Kidney (tissue), 14 donors: ENCODE data around the gene MITF. TPM values are rescaled to one million over a fixed set of nuclear protein-coding genes. Genes with fewer than 3 reads are reported as not detected.

Source experiments
- DNase-seq, 5 donors: peaks; one replicate each; pipeline ENCODE4 v3.0.0-alpha.2; 2013 to 2020
- FAIRE-seq: peaks from 2 replicates; lab custom pipeline; 2012; peaks lifted over from hg19 to GRCh38; lab: Jason Lieb, UNC
- H3K27ac ChIP-seq, 2 donors: one replicate each; pipeline ENCODE4 v1.7.0; 2013; ENCODE audit warnings: low read depth in 2 of 2, low read length in 2 of 2, inconsistent platforms in 1 of 2
- H3K27me3 ChIP-seq: one replicate; pipeline ENCODE4 v1.7.1; 2013; ENCODE audit warnings: low read length, inconsistent platforms; ENCODE audit not compliant: control insufficient read depth, insufficient read depth
- H3K36me3 ChIP-seq, 3 donors: one replicate each; pipeline versions ENCODE4 v1.7.0 to v1.7.1; 2013; ENCODE audit warnings: low read length in 3 of 3, control low read depth in 1 of 3, inconsistent platforms in 1 of 3; ENCODE audit not compliant: insufficient read depth in 3 of 3, control insufficient read depth in 2 of 3
- H3K4me1 ChIP-seq, 3 donors: one replicate each; pipeline versions ENCODE4 v1.7.0 to v1.7.1; 2013; ENCODE audit warnings: low read length in 3 of 3, inconsistent platforms in 1 of 3, low read depth in 1 of 3; ENCODE audit not compliant: control insufficient read depth in 2 of 3, insufficient read depth in 2 of 3
- H3K4me3 ChIP-seq, 3 donors: one replicate each; pipeline versions ENCODE4 v1.7.0 to v1.8.1; 2013; ENCODE audit warnings: low read length in 3 of 3, control low read depth in 1 of 3, inconsistent platforms in 1 of 3
- H3K9ac ChIP-seq, 3 donors: one replicate each; pipeline versions ENCODE4 v1.7.0 to v1.7.1; 2013; ENCODE audit warnings: low read length in 3 of 3, control low read depth in 1 of 3, inconsistent platforms in 1 of 3
- H3K9me3 ChIP-seq, 3 donors: one replicate each; pipeline versions ENCODE4 v1.7.0 to v1.7.1; 2013; ENCODE audit warnings: low read length in 3 of 3, control low read depth in 1 of 3, inconsistent platforms in 1 of 3; ENCODE audit not compliant: control insufficient read depth in 2 of 3, insufficient read depth in 1 of 3
- CTCF ChIP-seq: IDR thresholded peaks from 3 replicates; pipeline ENCODE4 v1.5.1; 2012; ENCODE audit warnings: mild to moderate bottlenecking, moderate library complexity, borderline replicate concordance; ENCODE audit not compliant: insufficient read depth; ENCODE audit errors: extremely low read depth
- intact Hi-C: fragments of 100-400 bp; cut with DNase I; formaldehyde crosslinking; loops from one replicate; pipeline ENCODE4 v1.11.1; 2022
- polyA plus RNA-seq: library from polyadenylated mRNA; stranded (reverse); fragments of 350-450 nt; fragmentation: Illumina TruSeq; extraction: RNeasy Lipid Tissue Mini Kit (QIAGEN cat#74804); gene quantifications from one replicate; pipeline ENCODE4 v1.2.3, GENCODE V29; 2014; ENCODE audit warnings: low read depth, low replicate concordance; ENCODE audit not compliant: insufficient read depth
- total RNA-seq: library from RNA; stranded (reverse); fragmentation: NEBNext Ultra II Directional; extraction: Animal tissue kit (Norgen Biotek cat#: 25700); gene quantifications from one replicate; pipeline ENCODE4 v1.2.1, GENCODE V29; 2021
- donor health status: control.
- donor health status: control.
- donor health status: control.
- donor health status: control.
- donor health status: control.
- donor health status: DM: yes; HTN: yes; CAD: no.
- donor health status: Normal renal cell carcinoma (clear cell type).

MITF gene
- total and polyA plus RNA-seq, 2 donors from 2014 or later: 14.1 to 52.6 TPM

GRCh38 chr3:69742391-69742790 lies 3.1 kb downstream of the MITF start:
- H3K4me3 ChIP-seq: no peak overlapping the region
- no peak for FAIRE-seq

GRCh38 chr3:69743975-69744906 lies 5.0 kb downstream of the MITF start:
- no peaks in the 10 kb centered on the region for H3K27me3 ChIP-seq
- no peaks in the 10 kb centered on the region for H3K36me3 ChIP-seq
- no peak overlapping the region for H3K27ac ChIP-seq
- TF ChIP-seq CTCF: no peak
- DNase-seq (no peak), FAIRE-seq (no peak)
- intact Hi-C loops: no loop called here
- H3K4me1 ChIP-seq: peaks cover 0 to 8% (median 0%) of the 10 kb centered on the region in 3 donors
- no peaks in the 10 kb centered on the region for H3K9me3 ChIP-seq
- no peak overlapping the region for H3K4me3 ChIP-seq
- no peak overlapping the region for H3K9ac ChIP-seq

More at GRCh38 chr3:69742391-69742790, 3.1 kb downstream of the MITF start:
- DNase-seq: no peak
- Histone ChIP-seq H3K27me3 (no peaks in the 10 kb centered on the region), H3K36me3 (no peaks in the 10 kb centered on the region), H3K4me1 (peaks cover 0 to 8% (median 0%) of the 10 kb centered on the region in 3 donors), H3K27ac (no peak overlapping the region), H3K9me3 (no peaks in the 10 kb centered on the region), H3K9ac (no peak overlapping the region)
- no peak for TF ChIP-seq CTCF
- intact Hi-C loops: no loop called here

GRCh38 chr3:69745505-69745904 lies 6.2 kb downstream of the MITF start:
- no peak for DNase-seq
- no peaks in the 10 kb centered on the region for H3K27me3 ChIP-seq
- H3K9ac ChIP-seq: no peak overlapping the region
- no peak overlapping the region for H3K27ac ChIP-seq
- no peak overlapping the region for H3K4me3 ChIP-seq
- FAIRE-seq: no peak
- H3K36me3 ChIP-seq: no peaks in the 10 kb centered on the region
- H3K9me3 ChIP-seq: no peaks in the 10 kb centered on the region
- intact Hi-C loops: no loop called here
- no peak for TF ChIP-seq CTCF
- peaks cover 0 to 5% (median 0%) of the 10 kb centered on the region in 3 donors for H3K4me1 ChIP-seq
